Left ventricle myocardium superior (tissue), 1 donor: Measurements from ENCODE around the gene EFNA5. TPM values are rescaled to one million over a fixed set of nuclear protein-coding genes. Genes with fewer than 3 reads are reported as not detected.
A peak's percentile ranks its signal among the peaks of the same experiment; 100 is the strongest.

Experiments used
- ATAC-seq: fragments of 200-7000 bp; cut with Tn5 transposase; one replicate; pipeline ENCODE4 v1.9.1; 2020; ENCODE audit warnings: mild to moderate bottlenecking, moderate library complexity
- DNase-seq: peaks from one replicate; pipeline ENCODE4 v3.0.0-alpha.2; 2020
- intact Hi-C: fragments of 100-400 bp; cut with micrococcal nuclease; formaldehyde crosslinking; loops from one replicate; pipeline ENCODE4 v1.11.0; 2022
- total RNA-seq: library from RNA; stranded (reverse); fragmentation: NEBNext Ultra II Directional; extraction: Animal tissue kit (Norgen Biotek cat#: 25700); gene quantifications from one replicate; pipeline ENCODE4 v1.2.1, GENCODE V29; 2021
- donor health status: DM: no; HTN: yes; CAD: no; lungs with severe emphysema.

EFNA5 gene
- total RNA-seq, 1 donor from 2014 or later: 36.4 TPM

DNA sequence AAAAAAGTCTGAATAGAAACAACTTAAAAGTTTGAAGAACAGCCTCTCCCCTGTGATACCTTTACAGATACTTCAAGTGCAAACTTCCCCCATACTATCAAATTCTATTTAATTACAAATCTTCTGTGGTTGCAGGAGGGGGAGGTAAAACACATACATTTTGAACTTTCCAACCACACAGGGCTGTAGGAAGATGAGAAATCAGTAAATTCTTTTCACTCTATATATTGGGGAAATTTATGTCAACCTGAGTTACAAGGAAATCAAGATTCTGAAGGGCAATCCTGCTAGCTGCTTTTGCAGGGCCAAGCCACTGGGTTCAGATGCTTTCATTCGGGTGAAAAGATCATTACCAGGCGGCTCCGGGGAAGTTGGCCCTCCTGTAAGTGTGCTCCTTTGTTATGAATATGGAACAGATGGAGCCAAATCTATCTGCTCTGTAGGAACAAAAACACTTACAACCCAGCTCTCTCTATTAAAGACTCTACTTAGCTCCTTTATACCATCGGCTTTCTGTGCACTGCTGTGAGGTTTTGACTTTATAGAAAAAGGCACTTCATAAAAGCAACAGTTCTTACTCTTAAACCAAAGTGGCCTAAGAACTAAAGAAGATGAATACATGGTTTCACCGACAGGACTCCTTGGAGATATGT, 269.1 kb downstream of the EFNA5 start:
- ATAC-seq: no peak
- no peak for DNase-seq
- intact Hi-C loops: no loop called here

- intact Hi-C loops: no loop called here
- no peak for ATAC-seq
- no peak for DNase-seq
These were observed 270.4 kb downstream of the EFNA5 start for GRCh38 chr5:107400328-107400727.

DNA sequence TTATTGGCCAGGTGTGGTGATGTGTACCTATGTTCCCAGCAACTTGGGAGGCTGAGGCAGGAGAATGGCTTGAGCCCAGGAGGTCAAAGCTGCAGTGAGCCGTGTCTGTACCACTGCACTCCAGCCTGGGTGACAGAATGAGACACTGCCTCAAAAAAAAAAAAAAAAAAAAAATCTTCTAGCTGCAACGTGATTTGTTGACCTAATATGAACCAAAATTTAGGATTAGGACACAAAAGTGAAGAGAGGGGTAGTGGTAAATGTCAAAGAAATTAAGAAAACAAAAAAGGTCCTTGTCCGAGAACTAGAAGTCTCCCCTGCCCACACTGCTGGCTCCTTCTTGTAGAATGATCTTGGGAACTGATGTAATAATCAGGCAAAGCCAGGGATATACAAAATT, 272.0 kb downstream of the EFNA5 start:
- intact Hi-C loops: no loop called here
- DNase-seq (no peak), ATAC-seq (no peak)

- no peak for DNase-seq
- no peak for ATAC-seq
- intact Hi-C loops: no loop called here
These were observed 274.4 kb downstream of the EFNA5 start for GRCh38 chr5:107396351-107396690.

- no peak for DNase-seq
- intact Hi-C loops: no loop called here
- no peak for ATAC-seq
These were observed 274.9 kb downstream of the EFNA5 start for GRCh38 chr5:107395632-107396350.

DNA sequence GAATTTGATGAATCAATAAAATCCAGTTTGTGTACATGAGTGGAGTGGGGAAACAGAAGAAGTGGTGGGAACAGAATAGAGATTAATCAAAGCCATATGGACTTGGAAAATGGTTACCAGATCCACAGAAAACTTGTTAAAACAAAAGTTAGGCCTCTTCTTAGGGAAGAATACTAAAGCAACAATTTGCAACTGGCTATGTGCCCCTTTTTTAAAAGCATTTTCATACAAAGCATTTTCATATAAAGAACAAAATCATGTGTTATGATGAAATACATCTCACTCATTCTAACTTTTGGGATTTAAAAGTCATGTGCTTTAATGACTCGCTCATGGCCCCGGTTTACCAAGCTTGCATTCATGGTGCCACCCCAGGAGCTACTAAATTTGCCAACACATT, 276.9 kb downstream of the EFNA5 start:
- intact Hi-C loops: no loop called here
- DNase-seq: no peak
- ATAC-seq: no peak

DNA sequence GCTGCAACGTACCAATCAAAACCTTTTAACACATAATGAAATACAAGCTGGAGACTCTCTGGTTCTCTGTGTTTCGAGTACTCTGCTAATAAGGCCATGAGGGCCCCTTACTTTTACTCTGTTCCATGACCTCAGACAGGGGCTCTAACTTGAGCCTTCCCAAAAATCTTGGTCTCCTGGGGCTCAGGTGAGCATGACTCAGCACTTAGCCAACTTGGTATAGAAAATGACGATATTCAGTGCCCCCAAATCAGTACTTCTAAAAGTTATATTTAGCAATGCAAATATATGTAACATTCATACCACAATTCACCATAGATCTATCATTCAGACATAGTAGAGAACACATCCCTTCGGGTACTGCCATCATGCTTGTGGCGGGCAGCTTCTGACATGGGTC, 278.9 kb downstream of the EFNA5 start:
- intact Hi-C loops: no loop called here
- no peak for DNase-seq
- ATAC-seq: no peak

- intact Hi-C loops: no loop called here
- ATAC-seq (no peak), DNase-seq (no peak)
These were observed 281.0 kb downstream of the EFNA5 start for GRCh38 chr5:107389775-107390148.

GRCh38 chr5:107389130-107389774, 281.5 kb downstream of the EFNA5 start:
- intact Hi-C loops: no loop called here
- ATAC-seq: peak; percentile 85

DNA sequence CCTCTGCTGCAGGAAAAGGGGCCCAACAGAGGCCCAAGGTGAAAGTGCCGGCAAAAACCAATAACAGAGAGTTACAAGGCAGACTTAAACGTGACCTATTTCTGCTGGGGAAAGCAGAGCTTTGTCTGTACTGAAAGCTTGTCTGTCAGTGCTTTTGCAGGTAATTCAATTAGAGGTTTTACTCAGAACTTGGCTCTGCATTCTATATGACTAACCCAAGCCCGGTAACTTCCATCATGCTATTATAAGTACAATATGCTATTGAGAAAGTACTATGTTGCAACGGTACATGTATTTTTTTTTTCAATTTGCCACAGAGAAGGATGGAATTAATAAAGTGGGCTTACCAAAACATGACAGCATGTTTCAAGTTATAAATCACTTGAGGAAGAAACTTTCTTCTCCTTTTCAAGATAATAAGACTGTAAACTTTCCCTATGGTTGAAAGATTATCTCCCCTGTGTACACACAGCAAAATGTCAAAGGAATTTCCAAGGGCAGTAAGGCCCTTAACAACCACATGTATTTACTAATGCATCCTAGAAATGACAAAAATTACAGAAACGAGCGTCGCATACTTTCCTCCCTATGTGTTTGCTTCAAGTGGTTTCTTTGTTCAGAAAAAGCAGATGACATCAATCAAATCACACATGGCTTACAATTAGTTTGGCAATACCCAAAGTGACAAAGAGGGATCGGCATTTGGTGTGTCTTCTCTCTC, 282.4 kb downstream of the EFNA5 start:
- intact Hi-C loops: no loop called here
- no peak for DNase-seq
- peak; percentile 70 for ATAC-seq

More at GRCh38 chr5:107389130-107389774, 281.5 kb downstream of the EFNA5 start:
- no peak for DNase-seq

DNA sequence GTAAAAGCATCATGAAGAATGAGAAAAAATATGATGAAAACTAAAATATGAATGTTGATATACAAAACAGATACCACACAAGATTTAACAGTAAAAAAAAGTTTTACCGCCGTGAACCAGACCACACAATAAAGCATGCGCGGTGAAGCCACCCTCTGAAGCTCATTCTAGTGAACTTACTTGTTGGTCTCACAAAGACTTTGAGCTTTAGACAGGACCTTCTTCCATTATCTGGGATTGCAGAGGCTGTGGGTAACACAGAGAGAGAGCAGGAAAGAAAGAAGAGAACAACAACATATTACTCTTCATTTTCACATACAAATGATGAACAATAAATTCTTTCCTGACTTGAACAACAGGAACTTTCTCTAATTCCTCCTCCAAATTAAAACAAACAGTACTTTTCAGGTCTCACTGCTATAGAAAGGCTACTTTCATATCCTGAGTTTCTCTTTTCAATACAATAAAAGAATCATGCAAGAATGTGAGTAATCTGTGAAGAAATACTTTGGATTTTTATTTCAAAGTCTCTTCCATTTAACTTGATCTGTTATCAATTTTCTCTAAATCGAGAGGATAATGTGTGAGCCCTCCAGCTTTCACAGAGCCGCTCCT, 283.1 kb downstream of the EFNA5 start:
- intact Hi-C loops: no loop called here
- ATAC-seq: no peak
- DNase-seq: no peak

- DNase-seq: no peak
- intact Hi-C loops: no loop called here
- ATAC-seq: no peak
These were observed 285.0 kb downstream of the EFNA5 start for GRCh38 chr5:107385708-107386107.

DNA sequence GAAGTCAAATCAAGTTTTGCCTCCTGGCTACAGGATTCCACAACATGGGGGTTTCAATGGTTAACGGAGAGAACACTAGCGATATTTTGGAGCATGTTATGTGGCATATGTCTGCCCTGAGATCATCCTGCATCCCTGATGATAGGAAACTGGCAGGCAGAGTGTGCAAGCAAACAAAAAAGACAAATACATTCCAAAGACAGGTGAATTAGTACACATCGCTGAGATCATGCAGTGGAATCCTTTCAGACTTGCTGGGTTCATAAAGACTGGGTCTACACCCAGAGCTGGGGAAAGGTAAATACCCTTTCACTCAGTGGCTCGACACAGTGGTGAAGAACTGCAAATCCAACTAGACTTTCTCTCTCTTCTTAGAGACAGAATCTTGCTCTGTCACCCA, 286.5 kb downstream of the EFNA5 start:
- no peak for ATAC-seq
- DNase-seq: no peak
- intact Hi-C loops: no loop called here

GRCh38 chr5:107383414-107383813, 287.3 kb downstream of the EFNA5 start:
- intact Hi-C loops: no loop called here
- no peak for DNase-seq
- ATAC-seq: no peak

DNA sequence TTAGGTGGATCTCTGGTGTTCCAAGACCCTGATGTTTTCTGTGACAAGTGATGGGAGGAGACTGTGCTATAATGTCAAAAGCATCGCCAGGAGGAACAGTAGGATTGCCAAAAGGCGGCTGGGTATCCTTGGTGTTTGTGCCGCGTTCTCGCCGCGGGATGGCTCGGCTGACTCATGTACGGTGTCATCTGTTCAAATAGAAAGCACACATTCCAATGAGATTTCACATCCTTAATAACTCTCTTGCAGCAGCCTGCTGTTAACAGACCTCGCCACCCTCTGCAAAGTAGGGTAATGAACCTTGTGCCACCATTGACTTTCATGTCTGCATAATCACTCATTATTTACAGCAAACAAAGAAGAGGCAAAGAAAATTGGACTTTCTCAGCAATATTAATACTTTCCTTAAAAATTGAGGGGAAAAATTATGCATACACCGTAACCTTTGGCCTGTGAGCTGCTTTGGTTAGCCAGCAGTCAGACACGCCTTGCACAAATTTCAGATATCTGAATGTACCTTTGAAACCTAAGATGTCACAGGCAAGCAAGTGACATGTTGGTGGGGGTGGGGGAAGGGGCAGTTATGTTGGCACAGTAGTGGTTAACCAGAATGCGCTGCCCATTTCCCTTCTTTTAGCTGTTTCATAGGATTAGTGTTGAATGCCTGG, 289.4 kb downstream of the EFNA5 start:
- no peak for DNase-seq

GRCh38 chr5:107380654-107381053, 290.1 kb downstream of the EFNA5 start:
- DNase-seq (no peak), ATAC-seq (no peak)
- intact Hi-C loops: no loop called here

More for the DNA sequence above, 289.4 kb downstream of the EFNA5 start:
- peak; percentile 42 for ATAC-seq
- intact Hi-C loops: no loop called here

- intact Hi-C loops: no loop called here
- ATAC-seq: no peak
- no peak for DNase-seq
These were observed 292.4 kb downstream of the EFNA5 start for GRCh38 chr5:107378218-107378899.

- ATAC-seq (no peak), DNase-seq (no peak)
- intact Hi-C loops: no loop called here
These were observed 293.5 kb downstream of the EFNA5 start for GRCh38 chr5:107377277-107377609.
